Astrocyte (in vitro differentiated cells and primary cell): ENCODE data around the gene COL18A1. TPM values are rescaled to one million over a fixed set of nuclear protein-coding genes. Genes with fewer than 3 reads are reported as not detected.

ENCODE experiments used
- DNase-seq: peaks from one replicate; pipeline ENCODE4 v3.0.0-alpha.2; 2010; ENCODE audit warnings: low read depth
- FAIRE-seq: peaks from 2 replicates; lab custom pipeline; 2011; peaks lifted over from hg19 to GRCh38; lab: Jason Lieb, UNC
- H2AFZ ChIP-seq: 2 replicates; pipeline ENCODE4 v1.6.0; 2012; ENCODE audit warnings: low read depth, low read length, inconsistent platforms
- H3K27ac ChIP-seq: 2 replicates; pipeline ENCODE4 v1.5.1; 2011; ENCODE audit warnings: low read depth, low read length, inconsistent platforms
- H3K27me3 ChIP-seq: 2 replicates; pipeline ENCODE4 v1.6.0; 2011; ENCODE audit warnings: low read length, inconsistent platforms; ENCODE audit not compliant: insufficient read depth
- H3K36me3 ChIP-seq: 2 replicates; pipeline ENCODE4 v1.5.1; 2011; ENCODE audit warnings: low read length, inconsistent platforms; ENCODE audit not compliant: insufficient read depth
- H3K4me1 ChIP-seq: 2 replicates; pipeline ENCODE4 v1.5.1; 2011; ENCODE audit warnings: low read length, inconsistent platforms; ENCODE audit not compliant: insufficient read depth
- H3K4me2 ChIP-seq: 2 replicates; pipeline ENCODE4 v1.6.0; 2012; ENCODE audit warnings: low read length, inconsistent platforms
- H3K4me3 ChIP-seq: 2 replicates; pipeline ENCODE4 v1.5.1; 2011; ENCODE audit warnings: low read depth, mild to moderate bottlenecking, low read length, inconsistent platforms; ENCODE audit not compliant: insufficient read depth
- H3K79me2 ChIP-seq: 2 replicates; pipeline ENCODE4 v1.6.0; 2012; ENCODE audit warnings: mild to moderate bottlenecking, low read length, inconsistent platforms; ENCODE audit not compliant: insufficient read depth
- H3K9ac ChIP-seq: 2 replicates; pipeline ENCODE4 v1.6.0; 2012; ENCODE audit warnings: mild to moderate bottlenecking, low read length, inconsistent platforms
- H3K9me3 ChIP-seq: 2 replicates; pipeline ENCODE4 v1.5.1; 2012; ENCODE audit warnings: low read depth, mild to moderate bottlenecking, low read length, inconsistent platforms; ENCODE audit not compliant: insufficient read depth
- H4K20me1 ChIP-seq: 2 replicates; pipeline ENCODE4 v1.6.0; 2012; ENCODE audit warnings: low read length, inconsistent platforms; ENCODE audit not compliant: insufficient read depth
- H3K27ac Mint-ChIP-seq: one replicate; pipeline ENCODE4 v1.8.0; 2021; ENCODE audit warnings: mild to moderate bottlenecking, mixed read lengths; ENCODE audit not compliant: unreplicated experiment
- H3K27me3 Mint-ChIP-seq: one replicate; pipeline ENCODE4 v1.8.0; 2021; ENCODE audit warnings: low read depth, mixed read lengths; ENCODE audit not compliant: unreplicated experiment
- H3K36me3 Mint-ChIP-seq: one replicate; pipeline ENCODE4 v1.8.0; 2021; ENCODE audit warnings: low read depth, mixed read lengths; ENCODE audit not compliant: unreplicated experiment
- H3K4me1 Mint-ChIP-seq: one replicate; pipeline ENCODE4 v1.8.0; 2021; ENCODE audit warnings: low read depth, mixed read lengths; ENCODE audit not compliant: unreplicated experiment
- H3K4me3 Mint-ChIP-seq: one replicate; pipeline ENCODE4 v1.8.0; 2021; ENCODE audit warnings: mild to moderate bottlenecking, moderate library complexity, mixed read lengths; ENCODE audit not compliant: unreplicated experiment
- H3K9me3 Mint-ChIP-seq: one replicate; pipeline ENCODE4 v1.8.0; 2021; ENCODE audit warnings: mild to moderate bottlenecking, mixed read lengths; ENCODE audit not compliant: unreplicated experiment
- CTCF ChIP-seq: IDR thresholded peaks from 2 replicates; pipeline ENCODE4 v1.5.1; 2011; ENCODE audit warnings: low read depth, mild to moderate bottlenecking, inconsistent platforms, low read length, moderate library complexity; ENCODE audit not compliant: insufficient read depth
- EZH2 ChIP-seq: IDR thresholded peaks from 2 replicates; pipeline ENCODE4 v1.6.1; 2012; ENCODE audit warnings: mild to moderate bottlenecking, low read length, inconsistent platforms; ENCODE audit not compliant: insufficient read depth
- total RNA-seq: library from RNA; stranded (reverse); gene quantifications from 2 replicates; pipeline ENCODE4 v1.2.1, GENCODE V29; 2021

Gene COL18A1
- total RNA-seq, 1 donor from 2014 or later: 616 TPM

- H3K9me3 ChIP-seq: no peaks in the 10 kb centered on the region
- no peak overlapping the region for H2AFZ ChIP-seq
- H4K20me1 ChIP-seq: no peaks in the 10 kb centered on the region
- no peaks in the 10 kb centered on the region for H3K79me2 ChIP-seq
- no peak for FAIRE-seq
- no peak overlapping the region for H3K27ac ChIP-seq
- H3K4me3 ChIP-seq: no peak overlapping the region
- no peak overlapping the region for H3K9ac ChIP-seq
- no peak for DNase-seq
- H3K27ac Mint-ChIP-seq: no peak overlapping the region
- H3K27me3 Mint-ChIP-seq: peaks cover 24% of the 10 kb centered on the region
- no peak overlapping the region for H3K4me3 Mint-ChIP-seq
- H3K4me2 ChIP-seq: no peak overlapping the region
- H3K36me3 Mint-ChIP-seq: no peaks in the 10 kb centered on the region
- no peak for TF ChIP-seq CTCF
- TF ChIP-seq EZH2: no peak
- peaks cover 2% of the 10 kb centered on the region for H3K9me3 Mint-ChIP-seq
- H3K4me1 ChIP-seq: peaks cover 8% of the 10 kb centered on the region
- no peaks in the 10 kb centered on the region for H3K36me3 ChIP-seq
- peaks cover 6% of the 10 kb centered on the region for H3K27me3 ChIP-seq
- H3K4me1 Mint-ChIP-seq: peaks cover 2% of the 10 kb centered on the region
Measured at GRCh38 chr21:45391743-45392572, 13.0 kb upstream of the COL18A1 start.

GRCh38 chr21:45392573-45392971, 12.4 kb upstream of the COL18A1 start:
- DNase-seq: no peak

More at GRCh38 chr21:45392573-45392971, 12.4 kb upstream of the COL18A1 start:
- no peaks in the 10 kb centered on the region for H4K20me1 ChIP-seq
- TF ChIP-seq CTCF (no peak), EZH2 (no peak)
- no peaks in the 10 kb centered on the region for H3K9me3 ChIP-seq
- no peak overlapping the region for H3K9ac ChIP-seq
- Mint-ChIP-seq H3K9me3 (peaks cover 2% of the 10 kb centered on the region), H3K27me3 (peaks cover 26% of the 10 kb centered on the region), H3K27ac (no peak overlapping the region), H3K4me1 (no peaks in the 10 kb centered on the region), H3K4me3 (no peak overlapping the region), H3K36me3 (no peaks in the 10 kb centered on the region)
- FAIRE-seq: no peak
- no peak overlapping the region for H2AFZ ChIP-seq
- no peak overlapping the region for H3K4me2 ChIP-seq
- H3K4me1 ChIP-seq: peaks cover 2% of the 10 kb centered on the region
- H3K27ac ChIP-seq: no peak overlapping the region
- peaks cover 6% of the 10 kb centered on the region for H3K27me3 ChIP-seq
- no peak overlapping the region for H3K4me3 ChIP-seq
- H3K36me3 ChIP-seq: no peaks in the 10 kb centered on the region
- H3K79me2 ChIP-seq: no peaks in the 10 kb centered on the region
